ENCODE data around the gene NEBL. TPM values are rescaled to one million over a fixed set of nuclear protein-coding genes. Genes with fewer than 3 reads are reported as not detected.

The NEBL gene
- total RNA-seq, 2 experiments from 2014 or later, result 0.07 to 0.34 TPM

- intact Hi-C loops (cut with micrococcal nuclease), result no loop called here
- Mint-ChIP-seq H3K9me3 (peaks cover 16% of the 10 kb centered on the region), H3K4me3 (no peak overlapping the region), H3K27me3 (no peaks in the 10 kb centered on the region), H3K36me3 (ENCODE audit: low read depth) (no peaks in the 10 kb centered on the region), H3K27ac (no peak overlapping the region), H3K4me1 (ENCODE audit: low read depth) (no peaks in the 10 kb centered on the region)
- no peak for DNase-seq
- TF ChIP-seq, protein P1, sequence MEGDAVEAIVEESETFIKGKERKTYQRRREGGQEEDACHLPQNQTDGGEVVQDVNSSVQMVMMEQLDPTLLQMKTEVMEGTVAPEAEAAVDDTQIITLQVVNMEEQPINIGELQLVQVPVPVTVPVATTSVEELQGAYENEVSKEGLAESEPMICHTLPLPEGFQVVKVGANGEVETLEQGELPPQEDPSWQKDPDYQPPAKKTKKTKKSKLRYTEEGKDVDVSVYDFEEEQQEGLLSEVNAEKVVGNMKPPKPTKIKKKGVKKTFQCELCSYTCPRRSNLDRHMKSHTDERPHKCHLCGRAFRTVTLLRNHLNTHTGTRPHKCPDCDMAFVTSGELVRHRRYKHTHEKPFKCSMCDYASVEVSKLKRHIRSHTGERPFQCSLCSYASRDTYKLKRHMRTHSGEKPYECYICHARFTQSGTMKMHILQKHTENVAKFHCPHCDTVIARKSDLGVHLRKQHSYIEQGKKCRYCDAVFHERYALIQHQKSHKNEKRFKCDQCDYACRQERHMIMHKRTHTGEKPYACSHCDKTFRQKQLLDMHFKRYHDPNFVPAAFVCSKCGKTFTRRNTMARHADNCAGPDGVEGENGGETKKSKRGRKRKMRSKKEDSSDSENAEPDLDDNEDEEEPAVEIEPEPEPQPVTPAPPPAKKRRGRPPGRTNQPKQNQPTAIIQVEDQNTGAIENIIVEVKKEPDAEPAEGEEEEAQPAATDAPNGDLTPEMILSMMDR (IDR thresholded peaks at IDR 0.05), result no peak
- ATAC-seq, result no peak
- CTCF ChIA-PET, result no interaction called here
- POLR2A ChIA-PET, result no interaction called here
Observed at GRCh38 chr10:20746856-20747255, 150.3 kb downstream of the NEBL start.

- Mint-ChIP-seq H3K36me3 (ENCODE audit: low read depth) (no peaks in the 10 kb centered on the region), H3K27me3 (no peaks in the 10 kb centered on the region), H3K27ac (no peak overlapping the region), H3K9me3 (peaks cover 16% of the 10 kb centered on the region), H3K4me3 (no peak overlapping the region), H3K4me1 (ENCODE audit: low read depth) (no peaks in the 10 kb centered on the region)
- ChIA-PET CTCF (no interaction called here), POLR2A (no interaction called here)
- DNase-seq (no peak), ATAC-seq (no peak)
- intact Hi-C loops (cut with micrococcal nuclease), result no loop called here
- TF ChIP-seq, protein P1 (IDR thresholded peaks at IDR 0.05), result no peak
Observed at GRCh38 chr10:20745556-20746375, 151.3 kb downstream of the NEBL start.

DNA sequence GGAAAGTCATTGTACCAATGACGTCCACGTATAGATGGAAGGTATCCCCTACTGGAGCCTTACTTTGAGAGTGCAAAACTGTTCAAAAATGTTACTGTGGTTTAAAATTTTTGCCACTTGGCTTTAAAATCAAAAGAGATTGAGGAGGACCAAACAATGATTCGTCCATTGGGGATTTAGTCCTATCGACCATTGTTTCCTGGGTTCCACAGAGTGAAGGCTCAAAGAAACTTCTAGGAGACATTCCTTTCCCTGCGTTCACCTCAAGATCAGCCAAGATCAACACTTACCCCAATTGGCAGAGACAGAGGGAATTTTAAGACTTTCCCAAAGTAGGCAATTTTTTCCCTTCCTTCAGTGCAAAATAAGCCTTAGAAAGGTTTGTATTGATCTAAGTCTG is 152.3 kb downstream of the NEBL start:
- TF ChIP-seq, protein P1 (IDR thresholded peaks at IDR 0.05), result no peak
- ChIA-PET CTCF (no interaction called here), POLR2A (no interaction called here)
- Mint-ChIP-seq H3K9me3 (peaks cover 8% of the 10 kb centered on the region), H3K27me3 (no peaks in the 10 kb centered on the region), H3K4me3 (no peak overlapping the region), H3K4me1 (ENCODE audit: low read depth) (no peaks in the 10 kb centered on the region), H3K36me3 (ENCODE audit: low read depth) (no peaks in the 10 kb centered on the region), H3K27ac (no peak overlapping the region)
- ATAC-seq (no peak), DNase-seq (no peak)
- intact Hi-C loops (cut with micrococcal nuclease), result no loop called here

DNA sequence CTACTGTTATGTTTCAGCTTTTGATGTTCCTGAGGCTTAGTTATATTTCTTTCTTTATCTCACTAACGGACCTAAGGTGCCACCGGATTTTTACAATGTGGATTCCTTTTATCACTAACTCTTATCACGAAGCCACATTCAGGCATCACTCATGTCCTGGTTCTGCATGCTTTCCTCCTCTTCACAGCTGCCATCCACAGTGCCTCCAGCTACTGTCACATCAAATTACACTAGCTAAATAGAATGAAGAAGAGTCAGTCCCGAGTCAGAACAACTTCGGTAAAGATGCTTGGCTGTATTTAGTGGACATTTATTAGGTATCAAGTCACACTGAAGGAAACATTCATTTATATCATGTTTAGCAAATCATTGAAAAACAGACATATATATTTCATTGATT is 153.2 kb downstream of the NEBL start:
- Mint-ChIP-seq H3K27me3 (no peaks in the 10 kb centered on the region), H3K9me3 (peaks cover 6% of the 10 kb centered on the region), H3K4me3 (no peak overlapping the region), H3K36me3 (ENCODE audit: low read depth) (no peaks in the 10 kb centered on the region), H3K4me1 (ENCODE audit: low read depth) (no peaks in the 10 kb centered on the region), H3K27ac (no peak overlapping the region)
- ChIA-PET POLR2A (no interaction called here), CTCF (no interaction called here)
- intact Hi-C loops (cut with micrococcal nuclease), result no loop called here
- DNase-seq (no peak), ATAC-seq (no peak)
- TF ChIP-seq, protein P1 (IDR thresholded peaks at IDR 0.05), result no peak

DNA sequence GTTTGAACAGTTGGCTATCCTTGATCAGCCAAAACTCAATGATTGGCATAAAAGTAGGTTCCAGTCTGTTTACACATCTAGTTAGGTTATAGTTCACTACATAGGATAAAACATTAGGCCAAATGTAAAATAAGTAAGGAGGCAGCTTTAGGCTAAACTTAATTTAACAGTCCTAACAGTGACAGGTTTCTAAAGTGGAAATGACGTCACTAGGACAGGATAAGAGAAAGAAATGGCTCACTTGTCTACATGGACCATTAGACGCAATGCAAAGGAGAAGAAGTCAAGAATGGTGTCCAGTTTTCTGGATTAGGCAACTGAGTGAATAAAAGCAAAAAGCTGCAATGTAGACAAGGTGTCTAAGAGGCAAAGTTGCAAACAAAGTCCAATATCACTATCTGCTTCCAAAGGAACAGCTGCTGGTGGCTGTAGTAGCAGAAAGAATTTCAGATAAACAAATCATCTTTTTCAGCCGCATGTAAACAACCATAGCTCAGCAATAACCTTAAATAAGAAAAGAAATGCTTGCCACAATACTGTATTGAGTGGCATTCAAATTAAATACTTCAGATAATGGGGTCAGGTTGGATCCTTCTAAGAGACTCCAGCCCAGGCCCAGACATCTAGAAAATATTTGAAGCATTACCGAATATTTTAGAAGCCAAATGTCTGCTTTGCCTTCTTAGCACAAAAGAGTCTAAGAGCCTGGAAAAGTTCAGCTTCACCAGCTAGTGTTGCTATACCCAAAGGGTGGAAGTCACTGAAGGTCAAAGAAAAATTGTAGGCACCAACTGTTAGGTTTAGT is 154.2 kb downstream of the NEBL start:
- POLR2A ChIA-PET, result no interaction called here
- no peak for ATAC-seq
- no peak overlapping the region for H3K4me3 Mint-ChIP-seq

More for the DNA sequence above, 154.2 kb downstream of the NEBL start:
- CTCF ChIA-PET, result interaction anchor here (1.1 kb wide), 1 partner anchor 12 kb away, joined by 3 read pairs; no protein-coding TSS in a partner anchor
- Mint-ChIP-seq H3K4me1 (ENCODE audit: low read depth) (no peaks in the 10 kb centered on the region), H3K27me3 (no peaks in the 10 kb centered on the region), H3K36me3 (ENCODE audit: low read depth) (no peaks in the 10 kb centered on the region), H3K9me3 (peaks cover 2% of the 10 kb centered on the region), H3K27ac (no peak overlapping the region)
- TF ChIP-seq, protein P1 (IDR thresholded peaks at IDR 0.05), result no peak
- intact Hi-C loops (cut with micrococcal nuclease), result no loop called here
- no peak for DNase-seq
